ENCODE measurements around the gene PXDN.

Gene PXDN

GRCh38 chr2:1633092-1633671, 111.1 kb downstream of the PXDN start:
- TF ChIP-seq CTCF (conservative IDR thresholded peaks at IDR 0.05; ENCODE audit: low read depth, low read length), result no peak
- H3K4me3 ChIP-seq (ENCODE audit: low read depth, low read length), result no peak overlapping the region
- DNase-seq (ENCODE audit: low read depth), result no peak

- TF ChIP-seq CTCF (conservative IDR thresholded peaks at IDR 0.05; ENCODE audit: low read depth, low read length), result no peak
- DNase-seq (ENCODE audit: low read depth), result no peak
- no peak overlapping the region for H3K4me3 ChIP-seq (ENCODE audit: low read depth, low read length)
These were observed 111.8 kb downstream of the PXDN start for GRCh38 chr2:1632510-1632909.

GRCh38 chr2:1632002-1632348, 112.3 kb downstream of the PXDN start:
- DNase-seq (ENCODE audit: low read depth), result peak; percentile 70
- no peak overlapping the region for H3K4me3 ChIP-seq (ENCODE audit: low read depth, low read length)
- no peak for TF ChIP-seq CTCF (conservative IDR thresholded peaks at IDR 0.05; ENCODE audit: low read depth, low read length)

GRCh38 chr2:1631292-1632001, 112.9 kb downstream of the PXDN start:
- no peak for DNase-seq (ENCODE audit: low read depth)
- TF ChIP-seq CTCF (conservative IDR thresholded peaks at IDR 0.05; ENCODE audit: low read depth, low read length), result no peak
- H3K4me3 ChIP-seq (ENCODE audit: low read depth, low read length), result no peak overlapping the region

GRCh38 chr2:1628893-1629292, 115.4 kb downstream of the PXDN start:
- no peak for TF ChIP-seq CTCF (conservative IDR thresholded peaks at IDR 0.05; ENCODE audit: low read depth, low read length)
- DNase-seq (ENCODE audit: low read depth), result peak; percentile 90
- H3K4me3 ChIP-seq (ENCODE audit: low read depth, low read length), result no peak overlapping the region

GRCh38 chr2:1627628-1628381, 116.5 kb downstream of the PXDN start:
- TF ChIP-seq CTCF (conservative IDR thresholded peaks at IDR 0.05; ENCODE audit: low read depth, low read length), result no peak
- no peak for DNase-seq (ENCODE audit: low read depth)
- H3K4me3 ChIP-seq (ENCODE audit: low read depth, low read length), result no peak overlapping the region

Data from choroid plexus epithelial cell (primary cell).